GM21528 (cell line): Measurements from ENCODE around the gene C16orf92.

ENCODE experiments used
- ATAC-seq: cut with Tn5 transposase; IDR thresholded peaks from one replicate; pipeline ENCODE4 v1.9.1; 2021; ENCODE audit warnings: mild to moderate bottlenecking, moderate library complexity; ENCODE audit not compliant: unreplicated experiment, low FRiP score

C16orf92 gene

GRCh38 chr16:30053376-30054015 is 30.5 kb downstream of the C16orf92 start:
- ATAC-seq = no peak

GRCh38 chr16:30054451-30054850 is 31.5 kb downstream of the C16orf92 start:
- no peak for ATAC-seq

- no peak for ATAC-seq
Observed at GRCh38 chr16:30054959-30055553, 32.1 kb downstream of the C16orf92 start.

- ATAC-seq = no peak
Observed at GRCh38 chr16:30060346-30060745, 37.3 kb downstream of the C16orf92 start.

- ATAC-seq = no peak
Observed at GRCh38 chr16:30060836-30061554, 38.0 kb downstream of the C16orf92 start.

GRCh38 chr16:30063278-30063892 is 40.4 kb downstream of the C16orf92 start:
- no peak for ATAC-seq

GRCh38 chr16:30063893-30064728 is 41.1 kb downstream of the C16orf92 start:
- ATAC-seq = no peak

GRCh38 chr16:30064729-30065101 is 41.7 kb downstream of the C16orf92 start:
- no peak for ATAC-seq

GRCh38 chr16:30065102-30065942 is 42.3 kb downstream of the C16orf92 start, which contains the start of gene ALDOA:
ALDOA (plus strand) TSS chr16:30065760; CDS start chr16:30066898, 1,138 bp downstream.
- peak; percentile 79 for ATAC-seq

GRCh38 chr16:30065943-30066760 is 43.2 kb downstream of the C16orf92 start:
- ATAC-seq = peak; percentile 0

- ATAC-seq = no peak
Observed at GRCh38 chr16:30066761-30067583, 44.0 kb downstream of the C16orf92 start.

- ATAC-seq = no peak
Observed at GRCh38 chr16:30067584-30067916, 44.6 kb downstream of the C16orf92 start.

- ATAC-seq = no peak
Observed at GRCh38 chr16:30068333-30068732, 45.3 kb downstream of the C16orf92 start.

- no peak for ATAC-seq
Observed at GRCh38 chr16:30068750-30069610, 46.0 kb downstream of the C16orf92 start.

GRCh38 chr16:30069611-30070462 is 46.8 kb downstream of the C16orf92 start:
- ATAC-seq = no peak

GRCh38 chr16:30070490-30070889 is 47.5 kb downstream of the C16orf92 start:
- no peak for ATAC-seq
